Measurements from ENCODE around the gene CECR2.
"Not testable (repeated sequence)": the region's sequence is repeated elsewhere in the genome, so short reads cannot be mapped to it uniquely, and the experiment has no call there.

Gene CECR2

DNA sequence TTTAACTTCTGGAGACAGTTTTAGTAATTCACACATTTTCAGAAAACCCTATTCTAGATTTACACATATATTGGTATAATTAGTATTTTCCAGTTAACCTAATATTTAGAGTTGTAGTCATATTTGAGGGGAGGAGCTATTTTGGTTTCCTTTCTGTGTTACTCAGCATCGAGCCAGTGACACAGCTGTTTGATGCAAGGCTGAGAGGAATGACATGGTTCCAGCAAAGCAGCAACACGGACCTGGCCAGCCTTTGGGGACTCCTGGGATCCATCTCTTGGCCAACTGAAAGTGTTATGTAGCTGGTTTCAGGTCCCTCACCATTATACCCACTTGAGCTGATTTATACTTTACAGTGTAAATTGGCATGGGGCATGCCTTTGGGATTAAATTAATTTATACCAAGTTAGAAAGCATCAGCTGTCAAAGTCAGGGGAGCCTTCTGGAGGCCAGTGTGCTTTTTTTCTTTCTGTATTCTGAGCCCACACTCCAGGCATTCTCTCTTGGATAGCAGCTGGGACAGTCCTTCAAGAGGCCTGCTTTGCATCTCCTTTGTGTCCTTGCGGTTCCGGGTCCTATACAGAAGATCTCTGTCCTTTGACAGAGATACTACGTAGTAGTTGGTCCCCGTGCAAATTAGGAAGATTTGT is 102.8 kb downstream of the CECR2 start:
- no peak for DNase-seq

DNA sequence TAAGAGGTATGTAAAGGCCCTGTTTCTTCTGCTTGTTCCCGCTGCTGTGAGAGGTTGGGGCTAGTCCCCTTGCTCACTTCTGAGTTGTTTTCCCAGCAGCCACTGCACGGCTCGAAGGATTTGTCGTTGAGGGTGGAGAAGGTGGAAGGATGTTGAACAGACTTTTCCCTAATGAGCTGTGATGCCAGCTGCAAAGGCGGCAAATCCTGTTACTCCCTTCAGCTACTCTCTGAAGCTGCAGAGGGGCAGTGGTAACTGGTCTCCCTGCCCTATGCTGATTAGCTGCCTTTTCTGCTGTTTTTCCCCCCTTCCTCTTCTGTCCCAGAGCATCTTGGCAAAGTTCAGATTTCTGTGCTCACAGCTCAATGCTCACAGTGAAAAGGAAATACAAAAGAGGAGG is 103.7 kb downstream of the CECR2 start:
- no peak for DNase-seq

DNA sequence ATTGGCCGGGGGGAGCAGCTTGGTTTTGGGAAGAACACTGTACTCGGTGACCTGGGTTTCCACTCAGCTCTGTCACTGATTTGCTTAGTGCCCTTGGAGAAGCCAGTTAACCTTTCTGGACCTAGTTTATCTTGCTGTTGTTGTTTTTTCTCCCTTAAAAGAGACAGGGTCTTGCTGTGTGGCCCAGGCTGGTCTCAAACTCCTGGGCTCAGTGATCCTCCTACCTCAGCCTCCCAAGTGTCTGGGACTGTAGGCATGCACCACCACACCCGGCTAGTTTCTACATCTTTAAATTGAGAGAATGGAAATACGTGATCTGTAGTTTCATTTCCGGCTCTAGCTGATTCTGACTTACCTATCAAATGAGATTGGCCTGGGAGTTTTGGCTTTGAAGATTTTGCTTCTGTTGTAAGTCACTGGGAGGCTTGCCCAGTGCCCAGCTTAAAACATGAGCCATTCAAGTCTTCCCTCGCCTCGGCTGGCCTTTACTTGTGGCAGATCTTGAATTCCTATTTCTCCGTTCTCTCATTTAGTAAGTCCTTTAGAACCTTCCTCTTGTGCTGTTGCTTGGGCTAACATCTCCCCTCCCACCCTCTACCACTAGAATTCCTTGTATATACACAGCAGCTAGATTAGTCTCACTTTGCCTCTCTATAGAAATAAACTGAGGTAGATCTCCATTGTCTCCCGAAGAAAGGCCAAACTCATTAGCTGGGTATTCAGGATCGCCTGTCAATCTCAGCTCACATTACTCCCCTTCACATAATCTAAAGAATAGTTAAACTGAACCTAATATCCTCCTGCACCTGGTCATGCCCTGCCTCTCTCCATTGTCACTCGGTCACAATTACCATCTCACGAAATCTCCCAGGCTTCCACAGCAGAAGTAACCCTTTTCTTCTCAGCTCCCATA is 106.3 kb downstream of the CECR2 start:
- no peak for DNase-seq

DNA sequence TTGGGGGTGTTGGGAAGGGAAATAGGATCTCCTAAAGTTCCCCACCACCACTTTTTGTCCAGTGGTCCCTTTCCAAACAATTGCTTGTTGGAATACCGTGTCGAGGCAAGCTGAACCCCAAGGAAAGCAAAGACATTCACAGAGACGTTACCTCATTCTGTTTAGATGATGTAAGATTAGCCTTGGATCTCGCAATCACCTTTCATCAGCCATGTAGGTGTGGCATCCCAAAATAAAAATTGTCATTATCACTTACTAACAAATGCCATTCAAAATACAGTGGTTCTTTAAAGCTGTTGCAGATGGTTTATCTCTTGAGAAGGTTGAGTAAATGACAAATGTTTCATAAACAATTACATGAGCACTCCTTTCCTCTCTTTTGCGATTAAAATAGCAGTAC is 107.6 kb downstream of the CECR2 start:
- DNase-seq, result no peak

DNA sequence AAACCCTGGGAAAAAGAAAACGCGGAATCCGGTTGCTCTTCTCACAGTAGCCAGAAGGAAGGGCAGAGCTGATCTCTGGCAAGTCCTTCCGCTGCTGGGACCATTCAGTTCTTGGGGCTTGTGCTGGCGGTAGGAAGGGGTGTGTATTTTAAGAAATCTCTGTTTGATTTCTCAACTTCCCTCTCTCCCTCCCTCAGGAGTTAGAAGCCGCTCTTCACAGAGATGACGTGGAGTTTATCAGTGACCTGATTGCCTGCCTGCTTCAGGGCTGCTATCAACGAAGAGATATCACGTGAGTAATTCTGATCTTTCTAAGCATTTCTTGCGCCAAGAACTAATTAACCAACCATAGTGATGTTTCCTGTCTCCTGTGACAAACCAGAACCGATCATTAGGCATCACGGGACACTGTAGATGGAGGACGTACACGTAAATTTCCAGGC is 108.2 kb downstream of the CECR2 start:
- peak; percentile 40 for DNase-seq

DNA sequence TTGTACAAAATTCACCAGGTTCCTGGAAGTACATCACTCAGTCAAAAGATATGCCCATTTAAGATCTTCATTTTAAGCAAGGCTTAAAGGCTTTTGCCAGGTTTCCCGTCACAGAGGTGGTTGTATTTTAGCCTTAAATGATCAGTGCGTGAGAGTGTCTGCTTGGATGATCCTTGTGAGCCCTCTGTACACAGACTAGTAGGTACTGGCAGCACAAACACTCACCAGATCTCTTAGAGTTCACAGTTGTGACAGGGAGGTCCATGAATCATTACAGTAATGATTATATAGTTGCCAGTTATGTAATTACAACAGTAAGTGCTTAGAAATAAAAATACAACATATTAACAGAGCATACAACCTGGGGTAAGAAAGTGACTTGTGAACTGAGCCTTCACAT is 109.9 kb downstream of the CECR2 start:
- DNase-seq, result no peak

DNA sequence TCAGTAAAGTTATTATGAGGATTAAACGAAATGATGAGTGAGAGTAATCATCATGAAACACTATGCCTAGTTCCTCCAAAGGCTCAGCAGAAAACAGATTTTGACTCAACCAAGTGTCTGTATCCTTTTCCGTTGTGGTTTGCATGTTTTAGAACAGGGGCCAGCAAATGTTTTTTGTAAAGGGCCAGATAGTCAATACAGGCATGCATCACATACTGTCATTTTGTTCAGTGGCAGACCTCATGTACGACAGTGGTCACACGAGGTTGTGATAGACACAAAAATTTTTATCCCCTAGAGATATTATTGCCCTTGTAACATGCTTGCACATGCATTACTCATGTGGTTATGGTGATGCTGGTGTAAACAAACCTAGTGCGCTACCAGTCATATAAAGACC is 112.2 kb downstream of the CECR2 start:
- DNase-seq, result no peak

DNA sequence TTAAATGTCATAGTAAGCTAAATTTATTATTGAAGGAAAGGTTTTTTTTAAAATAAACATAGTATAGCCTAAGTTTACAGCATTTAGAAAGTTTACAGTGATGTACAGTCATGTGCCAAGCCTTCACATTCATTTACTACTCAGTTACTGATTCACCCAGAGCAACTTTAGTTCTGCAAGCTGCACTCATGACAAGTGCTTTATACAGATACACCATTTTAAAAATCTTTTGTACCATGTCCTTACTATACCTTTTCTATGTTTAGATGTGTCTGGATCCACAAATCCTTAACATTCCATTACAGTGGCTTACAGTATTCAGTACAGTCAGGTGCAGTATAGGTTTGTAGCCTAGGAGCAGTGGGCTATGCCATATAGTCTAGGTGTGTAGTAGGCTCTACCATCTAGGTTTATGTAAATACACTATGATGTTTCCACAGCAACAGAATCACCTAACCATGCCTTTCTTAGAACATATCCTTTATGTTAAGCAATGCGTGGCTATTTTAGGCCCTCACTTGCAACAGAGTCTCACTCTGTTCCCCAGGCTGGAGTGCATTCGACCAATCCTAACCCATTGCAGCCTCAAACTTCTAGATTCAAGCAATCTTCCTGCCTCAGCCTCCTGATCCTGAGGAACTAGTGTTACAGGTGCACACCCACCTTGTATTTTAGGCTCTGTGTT is 114.6 kb downstream of the CECR2 start:
- DNase-seq, result no peak

DNA sequence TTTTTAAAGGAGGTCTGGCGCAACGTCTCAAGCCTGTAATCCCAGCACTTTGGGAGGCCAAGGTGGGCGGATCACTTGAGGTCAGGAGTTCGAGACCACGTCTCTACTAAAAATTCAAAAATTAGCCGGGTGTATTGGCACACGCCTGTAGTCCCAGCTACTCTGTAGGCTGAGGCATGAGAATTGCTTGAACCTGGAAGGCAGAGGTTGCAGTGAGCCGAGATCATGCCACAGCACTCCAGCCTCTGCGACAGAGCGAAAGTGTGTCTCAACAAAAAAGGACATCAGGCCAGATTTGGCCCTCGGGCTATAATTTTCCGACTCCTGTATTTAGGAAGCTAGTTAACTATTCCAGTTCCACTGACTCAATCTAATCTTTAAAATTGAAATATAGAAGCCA is 115.3 kb downstream of the CECR2 start:
- no peak for DNase-seq

DNA sequence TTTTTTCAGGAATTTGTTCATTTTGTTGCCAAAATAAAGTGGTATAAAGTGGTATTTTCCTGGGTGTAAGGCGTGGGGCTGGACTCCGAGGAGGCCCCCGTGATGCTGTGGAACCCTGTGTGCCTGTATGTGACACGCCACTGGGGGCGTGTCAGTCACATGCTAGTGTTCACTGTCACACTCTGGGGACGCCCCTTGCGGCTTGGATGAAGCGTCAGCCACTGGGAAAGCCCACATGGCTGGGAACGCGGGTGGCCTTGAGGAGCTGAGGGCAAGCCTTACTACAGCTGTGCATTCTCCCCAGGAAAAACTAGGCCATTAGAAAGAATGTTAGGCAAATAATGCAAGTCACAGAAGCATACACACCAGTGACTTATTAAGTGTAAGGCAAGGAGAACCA is 117.1 kb downstream of the CECR2 start:
- no peak for DNase-seq

DNA sequence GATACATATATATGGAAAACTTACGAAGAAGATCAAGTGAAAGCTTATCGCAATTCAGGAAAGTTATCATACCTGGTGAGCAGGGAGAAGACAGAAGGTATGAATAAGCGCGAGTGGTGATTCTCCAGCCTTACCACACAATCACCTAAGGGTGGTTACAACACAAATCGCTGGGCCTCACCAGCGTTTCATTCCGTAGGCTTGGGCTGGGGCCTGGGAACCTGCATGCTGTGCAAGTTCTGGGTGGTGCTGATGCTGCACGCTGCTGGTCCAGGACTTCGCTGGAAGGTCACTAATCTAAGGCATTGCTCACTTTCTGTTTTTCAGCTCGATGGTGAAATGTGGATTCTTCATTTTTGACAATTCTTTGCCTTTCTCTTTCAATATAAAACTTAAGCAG is 117.5 kb downstream of the CECR2 start:
- DNase-seq, result no peak

DNA sequence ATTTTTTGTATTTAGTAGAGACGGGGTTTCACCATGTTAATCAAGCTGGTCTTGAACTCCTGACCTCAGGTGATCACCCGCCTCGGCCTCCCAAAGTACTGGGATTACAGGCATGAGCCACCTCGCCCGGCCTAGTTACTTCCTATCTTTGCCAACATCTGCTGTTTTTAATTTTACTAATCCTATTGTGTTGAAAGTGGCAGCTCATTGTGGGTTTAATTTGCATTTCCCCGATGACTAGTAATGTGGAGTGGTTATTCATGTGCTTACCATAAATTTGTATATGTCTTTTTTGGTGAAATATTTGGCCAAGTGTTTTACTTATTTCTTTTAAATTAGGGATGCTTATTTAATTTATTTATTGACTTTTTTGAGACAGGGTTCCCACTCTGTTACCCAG is 119.8 kb downstream of the CECR2 start:
- no peak for DNase-seq

DNA sequence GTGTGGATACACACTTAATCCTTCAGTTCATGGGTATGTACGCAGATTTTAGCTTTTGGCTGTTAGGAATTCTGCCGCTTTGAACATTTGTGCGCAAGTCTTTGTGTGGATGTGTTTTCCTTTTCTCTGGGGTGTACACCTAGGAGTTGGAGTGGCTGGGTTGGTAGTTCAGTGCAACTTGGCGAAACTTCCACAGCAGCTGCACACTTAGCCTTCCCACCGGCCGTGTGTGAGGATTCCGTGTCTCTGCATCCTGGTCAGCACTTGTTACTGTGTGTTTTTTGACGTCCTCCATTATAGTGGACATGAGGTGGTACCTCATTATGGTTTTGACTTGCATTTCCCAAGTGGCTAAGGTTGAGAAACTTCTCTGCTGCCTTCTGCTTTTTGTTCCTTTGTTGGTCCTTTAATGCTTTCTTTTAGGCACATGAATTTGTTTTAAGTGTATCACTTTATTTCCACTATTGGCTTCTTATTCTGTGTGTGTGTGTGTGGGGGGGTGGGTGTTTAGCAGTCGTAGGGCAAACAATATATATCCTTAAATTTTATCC is 121.9 kb downstream of the CECR2 start:
- no peak for DNase-seq

DNA sequence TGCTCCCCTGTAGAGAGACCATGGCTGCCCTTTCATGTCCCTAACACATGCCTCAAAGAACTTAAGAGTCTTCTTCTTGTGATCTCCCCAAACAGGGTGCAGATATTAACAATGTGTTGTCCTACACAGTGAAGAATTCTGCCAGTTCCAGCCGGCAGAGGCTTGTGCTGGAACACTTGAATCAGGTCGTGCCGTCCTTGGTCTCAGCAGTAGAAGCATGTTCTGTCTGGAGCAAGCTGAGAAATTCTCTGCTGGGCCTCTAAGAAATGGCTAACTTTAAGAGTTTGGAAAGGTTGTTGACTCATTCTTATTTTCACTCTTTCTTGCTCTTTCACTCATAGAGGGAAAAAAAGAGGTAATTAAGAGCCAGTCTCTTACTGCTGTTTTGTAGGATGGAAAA is 123.0 kb downstream of the CECR2 start:
- DNase-seq, result no peak

DNA sequence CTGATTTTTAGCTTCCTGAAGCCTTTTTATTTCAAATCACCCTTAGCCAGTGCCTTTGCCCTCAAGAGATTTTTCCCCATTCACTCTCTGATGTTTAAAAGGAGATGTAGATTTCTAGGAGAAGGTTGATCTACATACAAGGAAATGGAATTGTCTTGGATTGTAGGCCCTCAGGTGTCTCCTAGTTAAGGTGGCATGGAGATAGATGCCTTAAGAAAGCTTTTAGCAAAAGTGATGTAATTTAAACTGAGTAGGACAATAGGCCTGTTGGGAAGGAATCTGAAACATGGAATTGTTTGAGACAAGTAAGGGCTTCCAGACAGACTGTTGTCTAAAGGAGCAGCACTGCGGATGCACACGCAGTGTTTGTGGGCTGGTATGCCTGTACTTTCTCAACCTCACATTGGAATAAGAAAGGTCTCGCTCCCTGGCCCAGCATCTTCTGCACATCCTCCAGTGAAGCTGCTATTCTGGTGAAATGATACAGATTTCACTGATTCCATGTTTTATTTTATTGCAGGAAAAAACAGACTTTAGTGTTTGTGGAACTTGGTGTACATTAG is 124.2 kb downstream of the CECR2 start:
- no peak for DNase-seq

DNA sequence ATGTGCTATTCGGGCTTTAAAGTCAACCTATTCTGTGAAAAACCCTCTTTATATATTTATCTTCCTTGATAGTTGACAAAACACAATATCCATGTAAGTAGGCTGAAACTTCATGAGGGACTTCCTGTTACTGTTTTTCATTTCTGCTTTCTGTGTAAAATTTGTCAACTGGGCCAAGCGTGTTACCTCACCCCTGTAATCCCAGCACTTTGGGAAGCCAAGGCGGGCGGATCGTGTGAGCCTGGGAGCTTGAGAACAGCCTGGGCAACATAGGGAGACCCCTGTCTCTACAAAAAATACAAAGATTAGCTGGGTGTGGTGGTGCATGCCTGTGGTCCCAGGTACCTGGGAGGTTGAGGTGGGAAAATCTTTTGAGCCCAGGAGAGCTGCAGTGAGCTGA is 127.6 kb downstream of the CECR2 start:
- DNase-seq, result no peak

DNA sequence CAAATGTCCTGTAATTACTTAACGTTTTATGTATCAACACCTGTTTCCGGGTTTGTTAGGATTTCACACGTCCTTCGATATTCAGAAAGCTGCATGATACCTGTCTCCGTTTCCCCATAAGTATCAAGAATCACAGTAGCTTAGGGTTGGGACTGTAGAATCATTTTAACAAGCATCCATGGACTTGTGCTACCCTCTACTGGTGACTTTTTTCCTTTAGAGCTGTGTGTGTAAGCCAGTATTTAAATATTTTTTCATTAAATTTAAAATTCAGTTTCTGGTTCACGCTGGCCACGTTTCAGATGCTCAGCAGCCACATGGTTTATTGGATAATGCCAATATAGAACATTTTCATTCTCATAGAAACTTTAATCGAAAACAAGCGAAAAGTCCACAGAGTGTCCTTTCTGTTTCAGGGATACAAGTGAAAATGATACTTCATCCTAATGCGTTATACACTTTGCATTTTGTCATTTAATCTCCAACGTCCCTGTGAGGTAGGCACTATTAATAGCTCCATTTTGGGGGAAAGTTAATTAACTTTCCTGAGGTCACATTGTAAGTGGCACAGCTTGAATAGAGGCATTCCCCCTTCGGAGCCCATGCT is 132.5 kb downstream of the CECR2 start:
- peak; percentile 16 for DNase-seq

DNA sequence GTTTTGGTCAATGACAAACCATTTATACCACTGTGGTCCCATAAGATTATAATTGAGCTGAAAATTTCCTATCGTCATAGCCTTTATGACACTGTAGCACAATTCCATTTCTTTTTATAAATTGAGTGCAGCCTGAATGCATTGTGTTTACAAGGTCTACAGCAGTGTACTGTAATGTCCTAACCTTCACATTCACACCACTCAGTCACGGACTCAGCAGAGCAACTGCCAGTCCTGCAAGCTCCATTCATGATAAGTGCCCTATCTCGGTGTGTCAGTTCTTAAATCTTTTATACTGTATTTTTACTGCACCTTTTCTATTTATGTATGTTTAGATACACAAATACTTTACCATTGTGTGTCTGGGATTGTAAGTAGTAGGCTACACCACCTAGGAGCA is 138.8 kb downstream of the CECR2 start:
- no peak for DNase-seq

DNA sequence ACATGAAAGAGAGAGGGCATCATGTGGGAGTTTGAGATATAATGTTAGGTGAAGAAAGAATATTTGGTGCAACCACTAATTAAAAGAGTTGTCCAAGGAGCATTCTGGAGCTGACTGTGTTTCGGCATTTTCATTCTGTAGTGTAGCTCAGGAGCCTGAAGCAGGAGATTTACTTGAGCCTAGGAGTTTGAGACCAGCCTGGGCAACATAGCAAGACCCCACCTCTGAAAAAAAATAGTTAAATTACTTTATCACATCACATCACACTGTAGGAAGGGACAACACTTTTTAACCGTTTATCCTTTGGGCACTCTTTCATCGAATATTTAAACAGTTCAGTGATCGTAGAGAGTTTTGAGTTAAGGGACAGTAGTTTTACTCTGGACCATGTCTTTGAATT is 143.7 kb downstream of the CECR2 start:
- DNase-seq, result no peak

DNA sequence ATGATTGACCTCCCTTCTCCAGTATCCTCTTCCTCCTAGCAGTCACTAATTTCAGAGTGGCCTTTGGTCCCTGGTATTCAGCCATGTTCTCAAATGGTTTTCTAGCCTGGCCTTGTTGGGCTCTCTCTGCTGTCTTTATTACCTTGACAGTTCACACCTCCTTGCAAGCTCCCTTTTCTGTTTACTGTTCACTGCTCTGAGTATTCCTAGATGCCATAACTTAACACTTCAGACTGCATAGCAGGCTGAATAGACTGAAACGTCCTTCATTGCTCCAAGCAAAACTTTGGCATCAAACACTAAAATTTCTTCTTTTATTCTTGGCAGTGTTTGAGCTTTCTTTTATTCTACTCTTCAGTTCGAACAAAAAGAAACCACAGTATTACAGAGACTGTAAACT is 144.4 kb downstream of the CECR2 start:
- DNase-seq, result no peak

DNA sequence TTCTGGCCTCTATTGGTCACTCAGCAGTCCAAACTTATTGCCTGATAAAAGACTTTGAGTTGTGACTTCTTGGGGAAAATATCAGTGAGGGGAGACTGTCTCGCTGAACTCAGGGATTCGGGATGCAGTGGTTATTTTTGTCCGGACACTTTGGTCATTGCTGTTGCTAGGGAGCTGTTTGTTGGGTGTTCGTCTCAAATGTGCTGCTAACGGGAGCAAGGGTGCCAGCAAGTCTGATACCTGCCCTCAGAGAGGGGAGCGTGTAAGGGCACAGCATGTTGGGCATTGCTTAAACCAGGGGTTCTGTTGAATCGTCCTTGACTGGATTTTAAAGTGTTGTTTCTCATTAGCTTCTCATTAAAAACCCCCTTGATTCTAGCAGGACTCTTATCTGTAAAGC is 144.8 kb downstream of the CECR2 start:
- no peak for DNase-seq

DNA sequence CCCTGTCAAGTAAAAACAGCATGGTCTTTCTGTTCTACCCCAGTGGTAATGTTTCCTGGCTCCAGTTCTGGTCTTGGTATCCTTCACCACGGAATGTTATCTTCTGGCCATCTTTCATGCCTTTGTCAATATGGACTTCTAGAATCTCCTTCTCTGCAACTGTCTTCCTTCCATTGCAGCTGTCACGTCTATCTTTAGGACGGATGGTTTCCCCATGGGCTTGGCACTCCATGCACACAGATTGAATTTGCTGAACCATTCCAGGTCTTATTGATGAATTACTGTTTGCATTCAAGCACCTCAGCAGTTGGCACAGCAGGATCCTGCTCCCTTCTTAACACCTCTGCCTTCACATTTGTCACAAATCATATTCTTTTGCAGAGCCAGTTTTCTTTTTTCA is 149.1 kb downstream of the CECR2 start:
- no peak for DNase-seq

DNA sequence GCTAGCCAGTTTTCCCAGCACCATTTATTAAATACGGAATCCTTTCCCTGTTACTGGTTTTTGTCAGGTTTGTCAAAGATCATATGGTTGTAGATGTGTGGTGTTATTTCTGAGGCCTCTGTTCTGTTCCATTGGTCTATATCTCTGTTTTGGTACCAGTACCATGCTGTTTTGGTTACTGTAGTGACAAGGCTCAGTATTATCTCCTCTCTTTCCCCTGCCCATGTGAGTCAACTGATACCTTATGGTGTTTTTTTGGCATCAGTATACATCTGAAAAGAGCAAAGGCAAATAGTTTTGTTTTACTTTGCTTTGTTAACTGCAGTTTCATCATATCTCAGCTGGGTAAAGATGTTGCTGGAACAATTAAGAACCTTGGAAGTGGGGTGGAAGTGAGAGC is 152.7 kb downstream of the CECR2 start:
- DNase-seq, result not testable (repeated sequence)

Data from NCI-H226 (cell line).